Endothelial cell of umbilical vein (primary cell): ENCODE measurements around the gene HIPK4. TPM values are rescaled to one million over a fixed set of nuclear protein-coding genes. Genes with fewer than 3 reads are reported as not detected.

Source experiments
- BruUV-seq: library from RNA; stranded (reverse); fragments of 400-500 nt; replicated peaks from 2 replicates; lab custom pipeline; 2021; lab: Mats Ljungman, UMichigan
- CTCF ChIA-PET: fragments of 300-600, 350-600 bp; sonication (Branson Sonifier 250); formaldehyde crosslinking; loops from one replicate; lab custom pipeline; 2021; ENCODE audit warnings: antibody characterized with exemption, inconsistent platforms; lab: Charles Lee
- POLR2A ChIA-PET: fragments of 300-600, 350-600 bp; sonication (Branson Sonifier 250); formaldehyde crosslinking; loops from one replicate; lab custom pipeline; 2021; ENCODE audit warnings: antibody characterized with exemption, inconsistent platforms; lab: Charles Lee
- DNase-seq: peaks from one replicate; pipeline ENCODE4 v3.0.0-alpha.2; 2011; ENCODE audit warnings: low read depth, low spot score
- FAIRE-seq: peaks from 2 replicates; lab custom pipeline; 2011; peaks lifted over from hg19 to GRCh38; lab: Jason Lieb, UNC
- H2AFZ ChIP-seq: 2 replicates; pipeline ENCODE4 v1.6.0; 2012; ENCODE audit warnings: low read depth, low read length, control low read depth, inconsistent platforms
- H3K27ac ChIP-seq: 2 replicates; pipeline ENCODE4 v1.5.1; 2011; ENCODE audit warnings: low read depth, mild to moderate bottlenecking, control low read depth, low read length, moderate library complexity; ENCODE audit not compliant: insufficient read depth
- H3K27me3 ChIP-seq, 2 experiments: 2 replicates each; pipeline versions ENCODE4 v1.6.0 to v1.6.1; 2011; ENCODE audit warnings: low read length in 2 of 2, mixed read lengths in 1 of 2; ENCODE audit not compliant: control insufficient read depth in 2 of 2, insufficient read depth in 2 of 2
- H3K36me3 ChIP-seq, 2 experiments: 2 replicates in 1 of 2; 3 replicates in 1 of 2; pipeline ENCODE4 v1.5.1; 2011; ENCODE audit warnings: low read length in 2 of 2, mild to moderate bottlenecking in 1 of 2, moderate library complexity in 1 of 2; ENCODE audit not compliant: control insufficient read depth in 2 of 2, insufficient read depth in 2 of 2; ENCODE audit errors: extremely low read depth in 1 of 2
- H3K4me1 ChIP-seq: 3 replicates; pipeline ENCODE4 v1.5.1; 2011; ENCODE audit warnings: mild to moderate bottlenecking, low read length; ENCODE audit not compliant: control insufficient read depth, insufficient read depth; ENCODE audit errors: extremely low read depth
- H3K4me2 ChIP-seq: 2 replicates; pipeline ENCODE4 v1.6.1; 2011; ENCODE audit warnings: low read length, control low read depth, mixed read lengths; ENCODE audit not compliant: insufficient read depth
- H3K4me3 ChIP-seq, 3 experiments: fragments of 200-600 bp in 1 of 3; sonication (generic), shearing (Covaris generic) in 1 of 3; replicated peaks in 1 of 3; 2 replicates each; pipeline ENCODE4 v1.5.1; 2011 to 2016; ENCODE audit warnings: control low read depth in 3 of 3, low read length in 3 of 3, mild to moderate bottlenecking in 2 of 3, inconsistent platforms in 1 of 3, low read depth in 1 of 3, moderate library complexity in 1 of 3; ENCODE audit not compliant: insufficient read depth in 1 of 3
- H3K79me2 ChIP-seq: 2 replicates; pipeline ENCODE4 v1.6.0; 2012; ENCODE audit warnings: low read length, inconsistent platforms; ENCODE audit not compliant: control insufficient read depth, insufficient read depth
- H3K9ac ChIP-seq: replicated peaks from 2 replicates; pipeline ENCODE3; 2011; ENCODE audit warnings: low read length, control low read depth; ENCODE audit not compliant: insufficient read depth; ENCODE audit errors: extremely low read depth
- H3K9me1 ChIP-seq: replicated peaks from 3 replicates; pipeline ENCODE4 v1.6.0; 2011; ENCODE audit warnings: mild to moderate bottlenecking, low read length; ENCODE audit not compliant: control insufficient read depth, insufficient read depth; ENCODE audit errors: extremely low read depth
- H3K9me3 ChIP-seq: replicated peaks from 2 replicates; pipeline ENCODE4 v1.5.1; 2012; ENCODE audit warnings: low read length, inconsistent platforms; ENCODE audit not compliant: control insufficient read depth, insufficient read depth
- H4K20me1 ChIP-seq: replicated peaks from 2 replicates; pipeline ENCODE3; 2011; ENCODE audit warnings: mild to moderate bottlenecking, low read length; ENCODE audit not compliant: control insufficient read depth, insufficient read depth; ENCODE audit errors: extremely low read depth
- CTCF ChIP-seq, 2 donors: IDR thresholded peaks; 1 replicate in 1 of 2; 2 replicates in 1 of 2; pipeline ENCODE4 v1.5.1; 2011; ENCODE audit warnings: low read length in 2 of 2, mild to moderate bottlenecking in 2 of 2, moderate library complexity in 2 of 2, control low read depth in 1 of 2, inconsistent platforms in 1 of 2, low read depth in 1 of 2; ENCODE audit not compliant: insufficient read depth in 1 of 2; ENCODE audit errors: extremely low read depth in 1 of 2
- EZH2 ChIP-seq: IDR thresholded peaks from 2 replicates; pipeline ENCODE4 v1.6.1; 2012; ENCODE audit warnings: borderline replicate concordance, low read depth, mild to moderate bottlenecking, moderate library complexity, low read length, inconsistent platforms; ENCODE audit not compliant: severe bottlenecking
- FOS ChIP-seq: IDR thresholded peaks from 2 replicates; pipeline ENCODE4 v1.6.1; 2011; ENCODE audit warnings: mild to moderate bottlenecking, low read length, moderate library complexity, borderline replicate concordance; ENCODE audit not compliant: insufficient read depth
- GATA2 ChIP-seq: IDR thresholded peaks from 2 replicates; pipeline ENCODE4 v1.7.0; 2011; ENCODE audit warnings: low read depth, mild to moderate bottlenecking, moderate library complexity, mixed read lengths, low read length; ENCODE audit not compliant: insufficient read length, insufficient read depth
- JUN ChIP-seq: IDR thresholded peaks from 2 replicates; pipeline ENCODE4 v1.6.1; 2011; ENCODE audit warnings: borderline replicate concordance, low read depth; ENCODE audit not compliant: insufficient read length, insufficient read depth
- MAX ChIP-seq: IDR thresholded peaks from 2 replicates; pipeline ENCODE4 v1.6.1; 2011; ENCODE audit not compliant: insufficient read depth, insufficient read length
- MYC ChIP-seq: IDR thresholded peaks from one replicate; pipeline ENCODE4 v1.6.1; 2011; ENCODE audit warnings: mild to moderate bottlenecking, low read depth, low read length
- POLR2A ChIP-seq: IDR thresholded peaks from 2 replicates; pipeline ENCODE4 v1.6.1; 2012; ENCODE audit warnings: low read depth, mild to moderate bottlenecking, control low read depth, low read length
- POLR2AphosphoS5 ChIP-seq: IDR thresholded peaks from 2 replicates; pipeline ENCODE4 v1.6.1; 2012; ENCODE audit warnings: low read depth, mild to moderate bottlenecking, control low read depth, low read length, moderate library complexity; ENCODE audit not compliant: insufficient read depth
- dilution Hi-C: fragments of 300-500 bp; cut with MboI; formaldehyde crosslinking; loops from one replicate; pipeline ENCODE4 v1.15.0; 2019; ENCODE audit warnings: low sequenced_read_pairs; ENCODE audit not compliant: extremely low pct_ligation_motif_present
- intact Hi-C: fragments of 100-400 bp; cut with micrococcal nuclease; formaldehyde crosslinking; loops from one replicate; pipeline ENCODE4 v1.10.0; 2022
- polyA plus RNA-seq, 4 experiments: library from polyadenylated mRNA; depleted of rRNA in 3 of 4; stranded (reverse) in 3 of 4; unstranded in 1 of 4; fragments of >200 nt; gene quantifications; 2 replicates each; pipeline versions ENCODE4 v1.2.1 to v1.2.3, GENCODE V29; 2011 to 2012; ENCODE audit warnings: missing spikeins in 1 of 4
- total RNA-seq: library from RNA; stranded (reverse); gene quantifications from 2 replicates; pipeline ENCODE4 v1.2.3, GENCODE V29; 2021

HIPK4 gene
- total and polyA plus RNA-seq, 2 donors (not counting 3 experiments of a cell fraction or from before 2014, with no cell fraction given) = 0.12 TPM; not detected in 1

GRCh38 chr19:40383668-40384248 is 6.2 kb downstream of the HIPK4 start:
- no peaks in the 10 kb centered on the region for H3K4me1 ChIP-seq
- ChIA-PET POLR2A (interaction anchor here (0.5 kb wide), 1 partner anchor 10 kb away, joined by 3 read pairs; no protein-coding TSS in a partner anchor), CTCF (interaction anchor here (0.7 to 2.5 kb wide), 2 partner anchors 31 to 78 kb away, joined by 3 to 10 read pairs; no protein-coding TSS in a partner anchor)
- no peak overlapping the region for H3K9ac ChIP-seq
- H3K27me3 ChIP-seq = no peaks in the 10 kb centered on the region
- peaks cover 0 to 3% of the 10 kb centered on the region in 2 experiments for H3K36me3 ChIP-seq
- no peak for DNase-seq
- no peak overlapping the region for H3K4me3 ChIP-seq
- no peak overlapping the region for H3K27ac ChIP-seq
- BruUV-seq = no TSS peak
- FAIRE-seq = no peak
- TF ChIP-seq POLR2A (no peak), CTCF (IDR thresholded peaks at IDR 0.05; ENCODE audit: extremely low read depth in 1 of 2, insufficient read depth in 1 of 2, low read depth in 1 of 2, low read length in 2 of 2) (no peak), POLR2AphosphoS5 (no peak), FOS (no peak), MYC (no peak), MAX (no peak), GATA2 (no peak), JUN (no peak), EZH2 (no peak)
- H2AFZ ChIP-seq = no peak overlapping the region
- intact Hi-C loops (no loop called here), dilution Hi-C loops (no loop called here)
- H3K9me3 ChIP-seq = no peaks in the 10 kb centered on the region
- H3K9me1 ChIP-seq = no peaks in the 10 kb centered on the region
- no peak overlapping the region for H3K4me2 ChIP-seq
- H3K79me2 ChIP-seq = no peaks in the 10 kb centered on the region
- H4K20me1 ChIP-seq = no peaks in the 10 kb centered on the region
